ENCODE results near the gene SPCS3.
"Not testable (repeated sequence)": the region's sequence is repeated elsewhere in the genome, so short reads cannot be mapped to it uniquely, and the experiment has no call there.

Gene SPCS3

GRCh38 chr4:176319704-176320339 lies at the start of gene SPCS3:
SPCS3 (plus strand) TSS chr4:176319966; CDS start chr4:176320077, 111 bp downstream.
- peak; percentile 94 for DNase-seq (ENCODE audit: low read depth)

DNA sequence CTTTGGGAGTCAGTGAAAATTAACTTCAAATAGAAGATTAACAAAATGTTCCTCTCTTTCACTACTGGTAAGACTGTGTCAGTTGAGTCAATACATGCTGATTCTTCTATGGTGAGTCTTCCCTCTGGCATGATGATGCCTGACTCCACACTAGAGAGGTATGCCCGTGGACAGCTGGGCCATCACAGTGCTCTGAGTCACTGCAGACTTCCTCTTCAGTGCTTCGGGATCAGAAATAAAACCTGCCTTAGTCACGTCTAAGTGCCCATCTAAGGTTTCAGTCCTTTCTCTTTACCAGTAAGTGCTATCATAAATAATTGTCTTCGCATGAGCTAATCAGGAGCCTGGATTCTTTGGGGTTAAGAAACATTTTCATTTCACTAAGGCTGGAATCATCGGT lies 49.1 kb upstream of the SPCS3 start:
- DNase-seq (ENCODE audit: low read depth), result peak; percentile 100

DNA sequence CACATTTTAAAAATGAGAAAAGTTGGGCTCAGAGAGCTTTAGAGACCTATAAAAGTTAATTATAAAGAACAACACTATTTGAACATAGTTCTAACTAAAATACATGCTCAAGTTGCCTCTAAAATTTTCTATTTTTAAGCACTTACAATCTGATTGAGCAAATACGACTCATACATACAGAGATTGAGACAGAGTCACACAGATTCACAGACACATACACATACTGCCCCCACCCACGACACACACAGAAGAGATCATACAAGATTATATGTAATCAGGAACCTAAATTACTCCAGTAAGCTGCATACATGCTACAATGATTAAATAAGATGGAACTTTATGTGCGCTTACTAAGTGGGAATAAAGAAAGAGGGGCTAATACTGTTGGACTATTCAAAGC lies 48.0 kb upstream of the SPCS3 start:
- peak; percentile 52 for DNase-seq (ENCODE audit: low read depth)

DNA sequence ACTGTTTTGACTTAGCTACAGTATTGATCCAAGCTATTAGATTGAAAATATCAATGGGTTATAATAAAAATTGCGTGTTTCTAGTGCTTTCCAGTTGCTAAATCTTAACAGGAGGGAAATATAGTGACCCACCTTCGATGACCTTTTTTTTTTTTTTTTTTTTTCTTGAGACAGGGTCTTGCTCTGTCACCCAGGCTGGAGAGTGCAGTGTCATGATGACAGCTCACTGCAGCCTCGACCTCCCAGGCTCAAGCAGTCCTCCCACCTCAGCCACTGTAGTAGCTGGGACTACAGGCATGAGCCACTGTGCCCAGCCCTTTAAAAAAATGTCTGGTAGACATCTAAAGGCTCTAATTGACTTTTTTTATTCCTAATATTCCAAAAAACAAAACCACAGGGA lies 47.0 kb upstream of the SPCS3 start:
- no peak for DNase-seq (ENCODE audit: low read depth)

DNA sequence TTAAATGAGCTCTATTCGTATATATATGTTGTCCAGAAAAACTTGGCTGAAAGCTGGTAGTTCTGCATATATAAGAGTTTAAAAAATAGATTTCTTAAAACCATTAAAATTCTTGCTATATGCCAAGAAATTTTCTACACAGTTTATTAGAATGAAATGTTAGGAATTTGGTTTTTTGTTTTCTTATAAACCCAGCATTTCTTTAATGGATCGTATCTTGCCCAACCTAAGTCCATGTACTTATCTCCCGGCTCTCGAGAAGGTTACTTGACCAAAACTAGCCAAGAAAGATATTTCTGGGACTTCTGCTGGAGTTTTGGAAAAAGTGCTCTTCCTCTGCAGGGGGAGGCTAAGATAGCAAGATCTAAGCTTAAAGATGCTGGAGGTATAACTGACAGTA lies 46.0 kb upstream of the SPCS3 start:
- DNase-seq (ENCODE audit: low read depth), result peak; percentile 58

GRCh38 chr4:176274441-176274840 lies 45.3 kb upstream of the SPCS3 start:
- DNase-seq (ENCODE audit: low read depth), result peak; percentile 76

DNA sequence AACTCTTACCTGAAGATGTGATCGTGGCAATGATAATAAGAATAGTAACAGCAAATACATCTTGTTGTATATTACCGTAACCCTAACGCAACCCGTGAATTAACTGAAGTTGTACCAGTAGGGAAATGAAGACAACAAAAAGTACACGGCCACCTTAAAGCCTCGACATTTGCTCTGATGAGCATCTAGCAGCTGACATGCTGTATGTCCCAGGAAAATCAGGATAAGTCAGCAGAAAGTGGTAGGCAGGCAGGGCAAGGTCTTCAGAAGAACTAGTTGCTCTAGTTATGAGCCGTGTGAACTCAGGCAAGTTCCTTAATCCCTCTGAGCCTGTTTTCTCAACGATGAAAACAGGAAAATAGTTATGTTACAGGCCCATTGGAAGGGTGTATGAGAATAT lies 43.1 kb upstream of the SPCS3 start:
- DNase-seq (ENCODE audit: low read depth), result no peak

GRCh38 chr4:176277162-176277904 lies 42.4 kb upstream of the SPCS3 start:
- DNase-seq (ENCODE audit: low read depth), result peak; percentile 83

DNA sequence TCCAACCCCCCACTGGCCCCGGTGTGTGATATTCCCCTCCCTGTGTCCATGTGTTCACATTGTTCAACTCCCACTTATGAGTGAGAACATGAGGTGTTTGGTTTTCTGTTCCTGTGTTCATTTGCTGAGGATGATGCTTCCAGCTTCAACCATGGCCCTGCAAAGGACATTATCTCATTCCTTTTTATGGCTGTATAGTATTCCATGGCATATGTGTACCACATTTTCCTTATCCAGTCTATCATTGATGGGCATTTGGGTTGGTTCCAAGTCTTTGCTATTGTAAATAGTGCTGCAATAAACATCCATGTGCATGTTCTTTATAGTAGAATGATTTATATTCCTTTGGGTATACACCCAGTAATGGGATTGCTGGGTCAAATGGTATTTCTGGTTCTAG lies 40.2 kb upstream of the SPCS3 start:
- DNase-seq (ENCODE audit: low read depth), result not testable (repeated sequence)

DNA sequence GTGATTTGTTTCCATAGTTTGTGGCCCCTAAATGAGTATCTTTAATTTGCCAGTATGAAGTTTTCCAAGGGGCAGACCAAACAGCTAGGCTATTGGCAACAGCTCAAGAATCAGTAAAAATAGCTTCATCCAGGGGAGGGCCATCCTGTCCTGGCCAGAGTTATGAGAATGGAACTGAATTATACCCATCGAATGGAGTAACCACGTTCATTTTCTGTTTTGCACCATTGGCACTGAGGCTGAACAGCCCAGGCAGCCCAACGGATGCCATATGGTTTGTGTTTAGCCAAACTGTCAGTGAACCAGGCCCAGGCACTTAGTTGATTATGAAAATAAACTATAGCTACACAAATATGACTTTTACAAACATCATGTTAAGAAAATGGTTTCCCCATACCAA lies 33.0 kb upstream of the SPCS3 start:
- peak; percentile 23 for DNase-seq (ENCODE audit: low read depth)

GRCh38 chr4:176287546-176287945 lies 32.2 kb upstream of the SPCS3 start:
- no peak for DNase-seq (ENCODE audit: low read depth)

DNA sequence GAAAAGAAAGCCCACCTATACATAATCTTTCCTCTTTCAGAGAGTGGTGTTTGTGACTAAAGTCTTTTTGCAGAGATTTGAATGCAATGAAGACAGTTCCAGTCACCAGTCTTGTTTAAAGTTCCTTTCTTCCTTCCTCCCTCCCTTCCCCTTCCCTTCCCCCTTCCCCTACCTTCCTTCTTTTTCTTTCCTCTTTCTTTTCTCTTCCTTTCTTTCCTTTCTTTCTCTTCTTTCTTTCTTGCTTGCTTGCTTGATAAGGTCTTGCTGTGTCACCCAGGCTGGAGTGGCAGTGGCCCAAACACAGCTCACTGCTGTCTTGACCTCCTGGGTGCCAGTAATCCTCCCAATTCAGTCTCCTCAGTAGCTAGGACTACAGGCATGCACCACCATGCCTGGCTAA lies 31.7 kb upstream of the SPCS3 start:
- no peak for DNase-seq (ENCODE audit: low read depth)

DNA sequence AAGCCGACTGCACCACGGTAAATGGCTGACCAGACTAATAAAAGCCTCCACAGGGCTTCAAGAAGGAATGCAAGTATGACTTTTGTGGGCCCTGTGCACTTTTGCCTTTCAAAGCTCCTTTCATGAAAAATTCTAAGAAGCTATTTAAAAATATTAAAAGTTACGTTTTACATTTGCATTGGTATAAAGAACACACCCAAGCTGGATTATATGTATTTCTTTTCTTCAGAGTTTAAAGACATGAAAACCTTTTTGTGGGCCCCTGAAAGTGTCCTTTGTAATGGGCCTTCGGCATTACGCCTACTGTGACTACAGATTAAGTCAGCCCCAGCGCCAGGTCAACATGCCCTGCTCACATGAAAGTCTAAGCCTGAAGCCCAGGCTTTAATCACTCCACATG lies 30.2 kb upstream of the SPCS3 start:
- DNase-seq (ENCODE audit: low read depth), result no peak

GRCh38 chr4:176290520-176290919 lies 29.2 kb upstream of the SPCS3 start:
- DNase-seq (ENCODE audit: low read depth), result no peak

DNA sequence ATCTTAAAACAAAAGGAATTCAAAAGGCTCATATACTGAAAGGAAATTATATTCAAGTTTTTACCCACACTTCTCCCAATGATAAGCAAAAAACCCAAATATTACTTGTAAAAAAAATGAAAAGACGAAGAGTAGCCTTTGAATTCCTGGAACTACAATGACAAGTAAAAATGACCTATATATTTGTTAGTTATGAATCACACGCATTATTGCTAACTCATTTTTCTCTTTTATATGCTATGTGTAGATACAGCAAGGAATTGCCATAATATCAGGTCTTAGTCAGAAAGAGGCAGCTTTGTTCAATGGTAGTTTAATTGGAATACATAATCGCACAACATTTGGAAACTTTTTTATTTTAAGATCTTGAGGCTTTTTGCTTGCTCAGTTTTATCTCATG lies 28.0 kb upstream of the SPCS3 start:
- DNase-seq (ENCODE audit: low read depth), result no peak

GRCh38 chr4:176292920-176293319 lies 26.8 kb upstream of the SPCS3 start:
- DNase-seq (ENCODE audit: low read depth), result no peak

- DNase-seq (ENCODE audit: low read depth), result no peak
These were observed 26.1 kb upstream of the SPCS3 start for GRCh38 chr4:176293660-176294059.

GRCh38 chr4:176295907-176296306 lies 23.9 kb upstream of the SPCS3 start:
- not testable (repeated sequence) for DNase-seq (ENCODE audit: low read depth)

DNA sequence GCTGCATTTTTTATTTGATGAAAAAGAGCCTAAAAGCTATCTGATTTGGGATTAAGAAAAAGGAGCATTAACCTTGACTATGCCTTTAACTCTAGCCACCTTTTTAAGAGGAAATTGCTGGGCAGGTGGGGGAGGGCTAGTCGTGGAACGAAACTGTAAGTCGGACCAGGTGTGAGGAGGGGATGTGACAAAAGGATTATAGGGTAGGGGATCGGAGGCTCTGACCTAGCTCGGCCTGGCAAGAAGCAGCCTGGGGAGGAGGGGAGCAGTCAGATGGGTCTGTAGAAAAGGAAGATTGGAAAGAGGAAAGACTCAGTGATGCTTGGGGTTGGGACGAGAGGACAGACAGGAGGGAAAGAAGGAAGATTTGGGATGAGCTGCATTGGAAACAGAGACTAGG lies 21.1 kb upstream of the SPCS3 start:
- DNase-seq (ENCODE audit: low read depth), result no peak

GRCh38 chr4:176300036-176300435 lies 19.7 kb upstream of the SPCS3 start:
- DNase-seq (ENCODE audit: low read depth), result no peak

- DNase-seq (ENCODE audit: low read depth), result no peak
These were observed 19.2 kb upstream of the SPCS3 start for GRCh38 chr4:176300565-176300964.

- peak; percentile 87 for DNase-seq (ENCODE audit: low read depth)
These were observed 17.2 kb upstream of the SPCS3 start for GRCh38 chr4:176302283-176303275.

GRCh38 chr4:176303938-176304337 lies 15.8 kb upstream of the SPCS3 start:
- DNase-seq (ENCODE audit: low read depth), result peak; percentile 43
